Pulmonary artery endothelial cell (primary cell): Measurements from ENCODE around the gene NOPCHAP1. TPM values are rescaled to one million over a fixed set of nuclear protein-coding genes. Genes with fewer than 3 reads are reported as not detected.
A peak's percentile ranks its signal among the peaks of the same experiment; 100 is the strongest.
"Not testable (repeated sequence)": the region's sequence is repeated elsewhere in the genome, so short reads cannot be mapped to it uniquely, and the experiment has no call there.

Experiments
- DNase-seq: peaks from one replicate; pipeline ENCODE4 v3.0.0-alpha.2; 2011; ENCODE audit warnings: low read depth, low spot score
- total RNA-seq: library from RNA; depleted of rRNA; stranded (reverse); fragments of >200 nt; gene quantifications from 2 replicates; pipeline ENCODE4 v1.2.3, GENCODE V29; 2014

The NOPCHAP1 gene, protein sequence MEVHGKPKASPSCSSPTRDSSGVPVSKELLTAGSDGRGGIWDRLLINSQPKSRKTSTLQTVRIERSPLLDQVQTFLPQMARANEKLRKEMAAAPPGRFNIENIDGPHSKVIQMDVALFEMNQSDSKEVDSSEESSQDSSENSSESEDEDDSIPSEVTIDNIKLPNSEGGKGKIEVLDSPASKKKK
- total RNA-seq, result 14.1 and 18.1 TPM in 2 replicates

DNA sequence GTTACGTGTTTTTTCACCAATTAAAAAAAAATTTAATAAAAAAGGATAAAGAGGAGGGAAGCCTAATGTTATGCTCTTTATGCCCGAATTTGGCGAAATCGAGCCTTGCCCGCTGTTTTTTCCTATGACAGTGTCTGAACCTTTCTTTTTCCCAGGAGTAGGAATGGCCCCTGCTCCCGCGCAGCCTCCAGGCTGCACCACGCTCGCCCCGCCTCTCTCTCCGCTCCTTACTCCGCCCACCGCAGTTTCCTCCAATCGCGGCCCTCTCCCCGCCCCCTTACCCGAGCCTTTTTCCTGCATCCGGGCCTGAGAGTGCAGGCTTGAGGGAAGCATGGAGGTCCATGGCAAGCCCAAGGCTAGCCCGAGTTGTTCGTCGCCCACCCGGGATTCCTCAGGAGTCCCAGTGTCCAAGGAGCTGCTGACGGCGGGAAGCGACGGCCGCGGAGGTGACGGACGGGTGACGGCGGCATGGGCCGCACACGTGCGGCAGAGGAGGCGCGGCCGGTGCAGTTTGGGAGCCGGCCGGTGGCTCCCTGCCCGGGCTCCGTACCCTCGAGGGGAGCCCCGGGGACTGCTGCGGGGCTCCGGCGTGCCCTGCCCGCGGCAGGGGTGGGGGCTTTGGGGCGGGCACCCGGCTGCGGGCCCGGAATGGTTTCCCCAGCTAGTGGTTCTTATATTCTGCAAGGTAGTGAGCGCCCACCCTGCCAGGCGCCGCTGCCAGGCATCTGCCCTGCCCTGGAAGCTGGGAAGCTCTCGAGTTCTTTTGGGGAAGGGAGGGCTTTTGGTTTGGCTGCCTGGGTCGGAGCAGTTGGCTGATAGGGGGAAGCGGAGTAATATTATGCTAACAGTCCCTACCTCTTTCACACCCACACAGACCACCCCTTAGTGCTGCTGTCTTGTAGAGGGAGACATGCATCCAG is at the start of gene NOPCHAP1:
TSS of gene NOPCHAP1 (plus strand) at position 295 of the 920 bp plus-strand sequence. CDS start at position 332, 37 bp downstream.
- DNase-seq, result peak; percentile 48

DNA sequence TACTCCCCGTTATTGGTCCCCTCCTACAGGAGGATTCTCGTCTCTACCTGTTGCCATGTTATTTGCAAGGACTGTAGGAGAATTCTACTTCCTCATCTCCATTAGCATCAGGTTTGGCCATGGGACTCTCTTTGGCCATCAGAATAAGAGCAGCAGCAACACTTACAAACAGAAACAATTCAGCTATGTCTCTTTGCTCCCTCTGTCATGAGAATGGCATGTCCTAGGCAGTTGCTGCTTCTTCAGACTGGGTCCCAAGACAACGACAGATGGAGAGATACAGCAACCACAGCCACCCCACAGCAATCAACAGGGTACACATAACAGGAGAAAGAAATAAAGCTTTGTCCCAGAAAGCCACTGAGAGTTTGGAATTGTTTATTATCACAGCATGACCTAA is 47.7 kb upstream of the NOPCHAP1 start:
- no peak for DNase-seq

DNA sequence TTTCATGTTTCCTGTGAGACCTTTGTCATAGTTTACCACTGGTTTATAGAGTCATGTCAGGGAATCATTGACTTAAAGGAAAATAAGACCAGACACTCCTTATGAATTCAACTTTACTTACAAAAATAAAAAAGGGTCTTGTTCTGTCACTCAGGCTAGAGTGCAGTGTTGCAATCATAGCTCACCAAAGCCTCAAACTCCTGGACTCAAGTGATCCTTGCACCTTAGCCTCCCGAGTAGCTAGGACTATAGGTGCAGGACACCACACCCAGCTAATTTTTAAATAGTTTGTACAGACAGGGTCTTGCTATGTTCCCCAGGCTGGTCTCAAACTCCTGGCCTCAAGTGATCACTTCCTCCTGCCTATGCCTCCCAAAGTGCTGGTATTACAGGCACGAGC is 47.0 kb upstream of the NOPCHAP1 start:
- DNase-seq, result no peak

DNA sequence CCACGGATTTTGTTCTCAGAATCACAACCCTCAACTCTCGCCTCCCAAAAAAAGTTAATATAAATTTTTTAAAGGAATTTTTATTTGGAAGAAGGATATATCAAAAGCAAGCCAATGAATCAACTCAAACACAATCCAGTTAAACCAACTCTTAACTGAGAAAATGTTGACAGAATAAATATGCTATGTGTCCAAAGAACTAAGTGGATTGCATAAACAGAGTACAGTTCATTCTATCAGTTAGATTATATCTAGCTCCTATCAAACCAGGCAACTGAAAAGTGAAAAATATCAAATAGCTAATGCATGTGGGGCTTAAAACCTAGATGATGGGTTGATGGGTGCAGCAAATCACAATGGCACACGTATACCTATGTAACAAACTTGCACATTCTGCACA is 44.7 kb upstream of the NOPCHAP1 start:
- no peak for DNase-seq

DNA sequence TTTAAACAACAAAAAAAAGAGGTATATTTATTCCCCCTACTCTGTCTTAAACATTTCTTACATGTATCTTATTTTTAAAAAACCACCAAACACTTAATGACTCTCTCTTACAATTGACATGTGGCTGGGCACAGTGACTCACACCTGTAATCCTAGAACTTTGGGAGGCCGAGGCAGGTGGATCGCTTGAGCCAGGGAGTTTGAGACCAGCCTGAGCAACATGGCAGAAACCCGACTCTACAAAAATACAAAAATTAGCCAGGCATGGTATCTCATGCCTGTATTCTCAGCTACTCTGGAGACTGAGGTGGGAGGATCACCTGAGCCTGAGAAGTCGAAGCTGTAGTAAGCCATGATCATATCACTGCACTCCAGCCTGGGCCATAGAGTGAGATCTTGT is 44.0 kb upstream of the NOPCHAP1 start:
- DNase-seq, result no peak

DNA sequence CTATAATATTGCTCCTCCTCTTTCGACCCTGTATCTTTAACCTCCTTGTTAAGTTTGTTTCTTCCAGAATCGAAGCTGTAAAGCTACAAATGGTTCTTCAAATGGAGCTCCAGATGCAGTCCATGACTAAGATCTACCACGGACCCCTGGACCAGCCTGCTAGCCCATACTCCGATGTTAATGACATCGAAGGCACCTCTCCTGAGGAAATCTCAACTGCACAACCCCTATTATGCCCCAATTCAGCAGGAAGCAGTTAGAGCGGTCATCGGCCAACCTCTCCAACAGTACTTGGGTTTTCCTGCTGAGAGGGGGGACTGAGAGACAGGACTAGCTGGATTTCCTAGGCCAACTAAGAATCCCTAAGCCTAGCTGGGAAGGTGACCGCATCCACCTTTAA is 42.7 kb upstream of the NOPCHAP1 start:
- not testable (repeated sequence) for DNase-seq

DNA sequence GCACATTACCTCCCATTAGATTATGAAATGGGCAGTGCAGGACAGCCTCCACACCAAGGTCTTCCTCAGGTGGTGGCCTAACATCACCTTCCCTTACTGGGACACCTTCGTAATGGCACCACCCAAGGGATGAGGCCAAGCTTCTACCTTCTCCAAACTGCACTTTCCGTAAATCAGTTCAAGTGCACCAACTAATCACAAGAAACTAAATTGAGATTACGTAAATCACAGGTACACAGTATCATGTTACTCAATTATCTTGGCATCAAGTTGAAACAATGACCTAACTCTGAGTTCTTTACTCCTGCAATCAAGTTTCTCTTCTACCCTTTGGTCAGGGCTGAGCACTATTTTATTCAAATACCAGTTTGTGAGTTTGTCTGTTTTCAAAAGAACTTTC is 41.9 kb upstream of the NOPCHAP1 start:
- no peak for DNase-seq

DNA sequence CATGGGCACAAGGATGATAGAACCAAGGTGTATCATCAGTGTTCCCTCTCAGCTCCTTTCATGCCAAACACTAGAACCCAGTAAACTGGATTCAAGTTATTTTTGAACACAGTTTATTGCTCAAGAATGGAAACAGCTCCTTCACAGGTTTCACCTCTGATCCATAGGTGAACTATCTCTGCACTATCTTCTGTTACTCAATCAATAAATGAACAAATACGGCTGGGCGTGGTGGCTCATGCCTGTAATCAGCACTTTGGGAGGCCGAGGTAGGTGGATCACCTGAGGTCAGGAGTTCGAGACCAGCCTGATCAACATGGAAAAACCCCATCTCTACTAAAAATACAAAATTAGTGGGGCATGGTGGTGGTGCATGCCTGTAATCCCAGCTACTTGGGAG is 37.4 kb upstream of the NOPCHAP1 start:
- not testable (repeated sequence) for DNase-seq

DNA sequence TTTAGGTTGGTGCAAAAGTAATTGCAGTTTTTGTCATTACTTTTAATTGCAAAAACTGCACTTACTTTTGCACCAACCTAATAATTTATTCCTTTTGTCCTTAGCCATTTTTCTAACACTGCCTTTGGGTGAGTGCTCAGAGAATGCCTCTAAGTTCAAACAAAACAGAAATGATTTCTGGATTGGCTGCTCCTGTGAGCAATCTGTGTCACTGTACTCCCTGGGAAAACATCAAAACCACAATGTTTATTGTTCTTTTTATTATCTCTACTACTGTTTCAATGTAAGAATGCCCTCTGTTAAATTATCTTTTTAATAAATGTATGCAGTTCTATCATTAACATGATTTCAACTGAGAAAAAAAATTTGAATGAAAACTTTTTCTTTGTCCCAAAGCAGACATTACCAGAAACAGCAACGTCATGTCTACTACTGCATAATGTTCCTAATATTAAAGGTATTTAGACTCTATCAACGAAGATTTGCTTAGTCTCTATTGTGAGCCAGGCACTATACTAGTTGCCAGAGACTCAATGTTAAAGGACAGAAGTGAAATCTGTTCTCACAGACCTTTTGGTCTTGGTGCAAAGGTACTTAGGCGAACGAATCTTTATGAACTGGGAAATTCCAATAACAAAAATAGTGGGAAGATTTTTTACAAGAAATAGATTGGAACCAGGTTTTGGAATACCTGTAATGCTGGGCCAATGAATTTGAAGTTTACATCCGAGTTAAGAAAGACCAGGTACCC is 34.2 kb upstream of the NOPCHAP1 start:
- no peak for DNase-seq

DNA sequence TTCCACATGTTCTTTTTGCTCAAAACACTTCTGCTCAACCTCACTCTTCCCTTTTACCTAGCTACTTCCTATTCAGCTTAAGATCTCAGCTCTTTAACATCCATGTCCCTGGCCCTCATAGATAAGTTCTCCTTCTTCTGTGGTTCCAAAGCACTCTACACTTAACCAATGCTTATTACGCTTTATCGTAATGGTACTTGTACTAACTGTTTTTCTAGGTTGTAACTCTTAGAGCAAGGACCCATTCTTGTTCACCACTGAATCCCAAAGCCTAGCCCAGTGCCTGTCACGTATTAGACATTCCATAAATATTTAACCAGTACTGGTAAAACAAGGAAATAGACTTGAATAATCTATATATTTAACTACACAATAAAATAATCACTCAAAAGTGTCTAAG is 33.3 kb upstream of the NOPCHAP1 start:
- no peak for DNase-seq

DNA sequence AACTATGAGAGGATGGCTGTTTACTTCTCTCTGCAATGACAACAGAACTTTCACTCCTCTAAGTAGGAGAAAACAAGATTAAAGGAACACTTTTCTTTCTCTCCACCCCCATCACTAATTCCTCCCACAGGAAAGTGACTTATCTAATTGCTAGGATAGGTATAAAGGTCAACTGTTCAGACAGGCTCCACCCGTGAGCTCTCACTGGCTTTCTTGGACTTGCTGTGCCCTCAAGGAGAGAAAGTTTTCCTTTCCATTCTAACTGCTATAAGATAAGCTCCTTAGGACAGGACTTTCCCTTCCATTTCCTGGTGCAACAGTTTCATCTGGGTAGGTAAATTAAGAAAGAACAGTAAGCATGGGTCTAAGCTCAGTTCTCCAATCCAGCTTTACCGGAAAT is 32.8 kb upstream of the NOPCHAP1 start:
- no peak for DNase-seq

DNA sequence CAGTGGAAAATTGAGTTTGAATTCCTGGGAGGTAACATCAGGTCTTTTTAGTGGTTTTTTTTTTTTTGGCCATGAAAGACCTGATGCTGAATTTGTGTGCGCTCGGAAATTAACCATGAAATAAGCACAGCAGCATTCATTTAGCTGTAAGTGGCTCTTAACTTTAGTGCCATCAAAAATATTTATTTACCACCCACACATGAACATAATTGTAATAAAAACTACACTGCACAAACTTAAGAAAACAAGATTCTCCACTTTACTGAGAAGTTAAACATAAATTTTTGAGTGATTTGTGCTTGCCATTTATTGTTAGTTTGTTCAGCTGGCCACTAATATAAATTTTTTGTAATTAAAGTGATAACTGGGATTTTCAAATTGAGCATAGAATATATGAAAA is 30.4 kb upstream of the NOPCHAP1 start:
- DNase-seq, result no peak

DNA sequence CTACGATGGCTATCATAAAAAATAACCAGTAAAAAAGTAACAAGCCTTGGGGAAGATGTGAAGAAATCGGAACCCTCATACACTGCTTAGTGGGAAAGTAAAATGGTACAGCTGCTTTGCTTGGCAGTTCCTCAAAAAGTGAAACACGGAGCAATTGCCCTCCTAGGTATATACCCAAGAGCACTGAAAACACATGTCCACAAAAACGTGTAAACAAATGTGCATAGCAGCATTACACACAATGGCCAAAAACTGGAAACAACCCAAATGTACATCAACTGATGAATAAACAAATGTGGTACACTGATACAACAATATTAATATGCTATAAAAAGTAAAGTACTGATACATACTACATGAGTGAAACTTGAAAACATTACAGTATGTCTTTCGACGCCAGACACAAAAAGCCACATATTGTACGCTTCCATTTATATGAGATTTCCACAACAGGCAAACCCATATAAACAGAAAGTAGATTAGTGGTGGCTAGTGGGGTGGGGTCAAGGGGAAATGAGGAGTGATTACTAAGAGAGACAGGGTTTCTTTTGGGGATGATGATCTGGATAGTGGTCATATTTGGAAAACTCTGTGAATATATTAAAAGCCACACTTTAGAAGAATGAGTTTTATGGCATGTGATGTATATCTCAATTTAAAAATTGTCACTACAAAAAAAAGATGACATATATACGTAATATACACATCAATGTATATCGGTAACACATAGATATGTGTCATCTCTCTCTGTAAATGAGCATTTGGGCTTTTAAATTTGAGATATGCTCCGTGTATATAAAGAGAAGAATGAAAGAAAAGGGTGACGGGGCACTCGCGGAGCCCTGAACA is 29.0 kb upstream of the NOPCHAP1 start:
- DNase-seq, result no peak

DNA sequence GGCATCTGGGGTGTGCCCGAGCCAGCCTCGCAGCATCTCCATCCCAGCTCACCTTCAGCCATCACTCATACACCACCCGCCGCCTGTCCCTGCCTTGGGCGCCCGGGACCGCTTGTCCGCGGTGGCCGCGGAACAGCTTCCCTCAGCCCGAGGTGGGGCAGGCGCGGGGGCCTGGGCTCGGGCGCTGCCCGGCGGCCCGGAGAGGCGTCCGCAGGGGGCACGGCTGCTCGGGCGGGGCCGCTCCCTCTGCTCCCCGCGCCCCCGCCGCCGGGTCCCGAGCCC is 28.5 kb upstream of the NOPCHAP1 start:
- no peak for DNase-seq

DNA sequence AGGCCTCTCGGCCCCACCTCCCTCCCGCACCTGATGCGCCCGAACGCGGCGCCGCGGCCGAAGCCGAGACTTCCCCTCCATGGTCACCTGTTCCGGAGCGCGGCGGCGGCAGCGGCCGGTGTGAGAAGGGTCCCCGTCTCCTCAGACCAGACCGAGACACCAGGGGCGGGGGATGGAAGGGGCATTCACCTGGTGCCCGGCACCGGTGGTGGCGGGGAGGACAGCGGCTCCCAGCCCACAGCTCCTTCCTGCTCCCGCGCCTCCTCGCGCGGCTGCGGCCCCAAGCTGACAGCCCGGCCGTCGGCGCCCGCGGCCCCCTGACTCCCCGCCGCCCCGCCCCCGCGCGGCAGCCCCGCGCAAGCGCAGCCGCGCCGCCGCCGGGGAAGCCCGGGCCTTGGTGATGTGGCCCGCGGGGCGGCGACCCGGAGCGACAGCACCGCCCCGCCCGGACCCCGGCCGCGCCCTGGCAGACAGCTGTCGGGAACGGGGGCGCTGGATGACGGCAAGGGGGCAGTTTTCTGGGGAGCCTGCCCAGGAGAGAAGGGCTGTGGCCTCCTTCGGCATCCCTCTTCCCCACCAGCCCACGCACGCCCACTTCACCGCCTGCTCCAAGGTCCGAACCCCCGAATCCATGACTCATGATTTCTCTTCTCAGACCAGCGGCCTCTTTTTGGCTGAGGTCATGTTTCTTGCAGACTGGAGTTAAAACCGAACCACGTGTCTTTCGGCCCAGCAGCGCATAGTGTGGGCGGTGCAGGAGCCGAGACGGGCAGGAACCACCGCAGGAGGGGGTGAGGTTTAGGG is 27.9 kb upstream of the NOPCHAP1 start, which contains the start of gene SLC41A2:
TSS of gene SLC41A2 (minus strand) at position 290 of the 804 bp plus-strand sequence. CDS start 29,763 bp downstream, outside the sequence.
- peak; percentile 54 for DNase-seq

DNA sequence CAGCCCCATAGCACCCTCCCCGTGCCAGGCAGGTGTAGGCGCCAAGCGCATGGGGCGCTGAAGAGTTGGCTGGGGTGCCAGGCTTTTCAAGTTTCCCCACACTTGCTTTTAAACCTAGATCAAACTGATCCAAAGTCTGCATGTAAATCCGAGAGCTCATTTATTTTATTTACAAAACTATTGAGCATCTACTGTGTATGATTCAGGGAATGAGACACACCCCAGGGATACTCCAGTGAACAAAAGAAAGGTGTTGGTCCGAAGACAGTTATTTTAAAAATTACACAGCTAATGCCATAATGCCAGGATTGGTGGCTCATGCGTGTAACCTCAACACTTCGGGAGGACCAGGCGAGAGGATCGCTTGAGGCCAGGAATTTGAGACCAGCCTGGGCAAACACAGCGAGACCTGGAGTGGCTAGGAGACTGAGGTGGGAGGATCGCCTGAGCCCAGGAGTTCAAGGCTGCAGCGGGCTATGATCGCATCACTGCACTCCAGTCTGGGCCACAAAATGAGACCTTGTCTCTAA is 27.2 kb upstream of the NOPCHAP1 start:
- DNase-seq, result no peak

DNA sequence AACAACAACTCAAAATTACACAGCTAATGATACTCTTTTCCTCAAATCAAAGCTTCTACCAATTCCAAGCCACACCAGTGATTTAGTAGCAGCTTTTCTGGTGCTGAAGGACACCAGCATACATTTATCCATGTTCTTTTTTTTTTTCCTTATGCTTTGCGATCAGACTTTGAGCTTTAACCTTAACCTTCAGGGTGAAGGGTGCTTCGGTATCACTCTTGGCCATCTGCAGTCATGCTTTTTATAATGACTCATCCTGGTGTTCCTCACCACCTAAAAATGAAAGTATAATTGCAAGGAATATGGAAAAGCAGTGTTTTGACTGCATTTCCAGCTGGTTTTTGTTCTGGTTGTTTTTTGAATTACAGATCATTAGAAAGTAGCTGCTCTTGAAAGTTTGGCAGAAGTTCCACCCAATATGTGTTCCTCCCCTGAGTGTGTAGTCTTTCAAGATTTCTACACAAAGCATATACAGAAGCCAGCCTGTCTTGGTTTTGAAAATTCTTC is 26.7 kb upstream of the NOPCHAP1 start:
- DNase-seq, result no peak

DNA sequence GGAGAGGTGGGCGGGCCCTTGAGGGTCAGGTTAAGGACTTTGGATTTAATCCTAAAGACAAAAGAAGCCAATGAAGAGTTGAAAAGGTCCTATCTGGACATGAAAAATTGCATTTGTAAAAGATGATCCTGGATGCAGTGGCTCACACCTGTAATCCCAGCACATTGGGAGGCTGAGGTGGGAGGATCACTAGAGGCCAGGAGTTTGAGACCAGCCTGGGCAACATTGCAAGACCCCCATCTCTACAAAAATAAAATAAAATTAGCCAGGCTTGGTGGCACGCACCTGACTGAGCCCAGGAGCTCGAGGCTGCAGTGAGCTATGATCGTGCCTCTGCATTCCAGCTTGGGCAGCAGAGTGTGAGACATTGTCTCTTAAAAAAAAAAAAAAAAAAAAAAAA is 25.7 kb upstream of the NOPCHAP1 start:
- no peak for DNase-seq

DNA sequence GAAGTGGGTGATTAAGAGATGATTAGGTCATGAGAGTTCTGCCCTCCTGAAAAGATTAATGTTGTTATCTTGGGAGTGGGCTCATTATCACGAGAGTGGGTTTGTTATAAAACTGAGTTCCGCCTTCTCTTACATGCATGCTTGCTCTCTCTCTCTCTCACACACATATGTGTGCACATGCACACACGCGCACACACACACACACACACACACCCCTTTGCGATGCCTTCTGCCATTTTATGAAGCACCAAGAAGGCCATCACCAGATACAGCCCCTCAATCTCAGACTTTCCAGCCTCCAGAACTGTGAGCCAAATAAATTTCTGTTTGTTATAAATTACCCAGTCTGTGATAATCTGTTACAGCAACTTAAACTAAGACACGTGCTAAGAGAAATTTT is 22.4 kb upstream of the NOPCHAP1 start:
- DNase-seq, result no peak
